Parathyroid adenoma (tissue), 2 donors: Measurements from ENCODE around the gene EFHB.

Experiments used
- H2AFZ ChIP-seq: fragments of 300-600 bp; sonication (generic); one replicate; pipeline ENCODE4 v1.7.0; 2017; ENCODE audit warnings: antibody characterized with exemption, mild to moderate bottlenecking
- H3K27ac ChIP-seq: fragments of 300-600 bp; sonication (generic); one replicate; pipeline ENCODE4 v1.7.0; 2017
- H3K27me3 ChIP-seq: fragments of 300-600 bp; sonication (generic); one replicate; pipeline ENCODE4 v1.7.0; 2017; ENCODE audit warnings: low read length; ENCODE audit not compliant: control insufficient read depth, insufficient read depth
- H3K36me3 ChIP-seq: fragments of 300-600 bp; sonication (generic); one replicate; pipeline ENCODE4 v1.7.0; 2017; ENCODE audit warnings: low read length; ENCODE audit not compliant: control insufficient read depth, insufficient read depth
- H3K4me1 ChIP-seq: fragments of 300-600 bp; sonication (generic); one replicate; pipeline ENCODE4 v1.7.0; 2017; ENCODE audit warnings: control low read depth
- H3K4me2 ChIP-seq: fragments of 300-600 bp; sonication (generic); one replicate; pipeline ENCODE4 v1.7.0; 2017; ENCODE audit warnings: low read length
- H3K4me3 ChIP-seq: fragments of 300-600 bp; sonication (generic); one replicate; pipeline ENCODE4 v1.7.0; 2017; ENCODE audit warnings: low read depth, low read length
- H3K79me2 ChIP-seq: fragments of 300-600 bp; sonication (generic); one replicate; pipeline ENCODE4 v1.7.0; 2017; ENCODE audit warnings: control low read depth
- H3K9ac ChIP-seq: fragments of 300-600 bp; sonication (generic); one replicate; pipeline ENCODE4 v1.7.0; 2017; ENCODE audit warnings: mild to moderate bottlenecking
- H3K9me3 ChIP-seq: fragments of 300-600 bp; sonication (generic); one replicate; pipeline ENCODE4 v1.7.0; 2017; ENCODE audit warnings: low read length; ENCODE audit not compliant: control insufficient read depth
- CTCF ChIP-seq: fragments of 300-600 bp; sonication (generic); IDR thresholded peaks from one replicate; pipeline ENCODE4 v1.7.0; 2017; ENCODE audit warnings: antibody characterized with exemption, mild to moderate bottlenecking
- donor health status: primary hyperparathyroidism.

Gene EFHB

DNA sequence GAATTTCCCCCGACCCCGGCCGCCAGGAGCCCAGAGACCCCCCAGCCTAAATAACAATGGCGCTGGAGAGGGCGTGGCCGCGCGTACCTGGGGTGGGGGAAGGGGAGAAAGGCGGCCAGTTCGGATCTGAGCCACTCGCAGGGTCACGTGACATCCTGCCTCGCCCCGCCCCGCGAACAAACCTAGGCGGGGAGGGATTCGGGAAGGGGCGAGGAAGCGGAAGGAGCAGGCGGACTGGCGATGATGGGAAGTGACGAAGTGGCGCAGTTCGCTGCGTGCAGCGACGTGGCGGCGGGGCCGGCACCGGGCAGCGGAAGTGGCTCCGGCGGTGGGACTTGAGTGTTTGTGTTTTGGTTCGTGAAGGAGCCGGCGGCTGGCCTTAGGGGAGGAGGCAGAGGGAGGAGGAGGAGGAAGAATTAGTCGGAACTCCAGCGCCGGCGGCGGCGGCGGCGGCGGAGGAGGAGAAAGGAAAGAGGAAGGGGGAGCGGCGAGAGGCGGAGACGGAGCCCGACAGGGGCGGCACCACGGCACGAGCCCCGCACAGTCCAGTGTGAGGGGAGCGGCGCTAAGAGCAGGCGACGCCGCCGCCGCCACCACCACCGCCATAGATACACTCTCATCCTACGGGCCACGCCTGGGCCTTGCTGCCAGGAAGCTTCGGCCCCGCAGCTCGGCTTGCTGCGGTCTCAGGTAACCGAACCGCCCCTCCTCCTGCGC, 13.0 kb upstream of the EFHB start, which contains the start of gene RAB5A:
TSS of gene RAB5A (plus strand) at position 266 of the 717 bp plus-strand sequence. CDS start 3,802 bp downstream, outside the sequence.
- no peaks in the 10 kb centered on the region for H3K27me3 ChIP-seq
- no peaks in the 10 kb centered on the region for H3K4me1 ChIP-seq
- H2AFZ ChIP-seq = peak within 1 kb of the TSS; percentile 98
- peak within 1 kb of the TSS; percentile 94 for H3K9ac ChIP-seq
- H3K79me2 ChIP-seq = peaks cover 29% of the 10 kb centered on the region
- peak within 1 kb of the TSS; percentile 93 for H3K27ac ChIP-seq
- no peaks in the 10 kb centered on the region for H3K9me3 ChIP-seq
- no peak for TF ChIP-seq CTCF
- no peaks in the 10 kb centered on the region for H3K36me3 ChIP-seq
- peak within 1 kb of the TSS; percentile 96 for H3K4me3 ChIP-seq
- peak within 1 kb of the TSS; percentile 99 for H3K4me2 ChIP-seq

GRCh38 chr3:19945969-19946831, 12.2 kb upstream of the EFHB start:
- Histone ChIP-seq H3K9me3 (no peaks in the 10 kb centered on the region), H2AFZ (peak overlapping the region; percentile 98), H3K4me2 (peak overlapping the region; percentile 99), H3K4me3 (peak overlapping the region; percentile 96), H3K9ac (peak overlapping the region; percentile 15), H3K27ac (peak overlapping the region; percentile 93), H3K27me3 (no peaks in the 10 kb centered on the region), H3K36me3 (no peaks in the 10 kb centered on the region), H3K79me2 (peaks cover 23% of the 10 kb centered on the region), H3K4me1 (no peaks in the 10 kb centered on the region)
- no peak for TF ChIP-seq CTCF

GRCh38 chr3:19945534-19945933, 11.5 kb upstream of the EFHB start:
- Histone ChIP-seq H3K27ac (no peak overlapping the region), H3K9ac (no peak overlapping the region), H3K4me1 (peaks cover 2% of the 10 kb centered on the region), H3K36me3 (no peaks in the 10 kb centered on the region), H3K79me2 (peaks cover 18% of the 10 kb centered on the region), H3K27me3 (no peaks in the 10 kb centered on the region), H2AFZ (no peak overlapping the region), H3K4me3 (no peak overlapping the region), H3K4me2 (no peak overlapping the region), H3K9me3 (no peaks in the 10 kb centered on the region)
- no peak for TF ChIP-seq CTCF

DNA sequence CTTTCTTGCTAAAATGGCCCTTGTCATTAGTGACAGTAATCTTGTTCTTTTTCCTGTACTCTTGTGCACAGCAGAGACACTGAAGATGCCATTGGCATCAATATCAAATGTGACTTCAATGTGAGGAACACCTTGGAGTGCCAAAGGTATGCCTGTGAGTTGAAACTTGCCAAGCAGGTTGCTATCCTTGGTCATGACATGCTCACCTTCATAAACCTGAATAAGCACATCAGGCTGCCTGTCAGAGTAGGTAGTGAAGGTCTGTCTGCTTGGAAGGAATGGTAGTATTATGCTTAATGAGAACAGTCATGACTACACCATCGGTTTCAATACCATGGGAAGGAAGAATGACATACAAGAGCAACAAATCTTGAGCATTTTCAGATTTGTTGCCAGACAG, 6.6 kb upstream of the EFHB start:
- no peak overlapping the region for H3K4me2 ChIP-seq
- H3K27me3 ChIP-seq = no peaks in the 10 kb centered on the region
- H3K4me1 ChIP-seq = peaks cover 7% of the 10 kb centered on the region
- no peak overlapping the region for H3K4me3 ChIP-seq
- TF ChIP-seq CTCF = no peak
- H2AFZ ChIP-seq = no peak overlapping the region
- no peaks in the 10 kb centered on the region for H3K9me3 ChIP-seq
- H3K36me3 ChIP-seq = no peaks in the 10 kb centered on the region
- no peak overlapping the region for H3K27ac ChIP-seq
- H3K9ac ChIP-seq = no peak overlapping the region
- H3K79me2 ChIP-seq = no peaks in the 10 kb centered on the region
